Mammary epithelial cell (primary cell): ENCODE results near the gene CBLB.

Source experiments
- CTCF ChIP-seq, 2 donors: IDR thresholded peaks in 1 of 2; conservative IDR thresholded peaks in 1 of 2; 2 replicates each; pipeline ENCODE4 v1.5.1; 2011 to 2012; ENCODE audit warnings: inconsistent platforms in 2 of 2, low read length in 2 of 2, mild to moderate bottlenecking in 2 of 2, control low read depth in 1 of 2, low read depth in 1 of 2; ENCODE audit not compliant: insufficient read depth in 1 of 2; ENCODE audit errors: extremely low read depth in 1 of 2
- EZH2 ChIP-seq: IDR thresholded peaks from 2 replicates; pipeline ENCODE4 v1.6.1; 2012; ENCODE audit warnings: low read length, inconsistent platforms, borderline replicate concordance

DNA sequence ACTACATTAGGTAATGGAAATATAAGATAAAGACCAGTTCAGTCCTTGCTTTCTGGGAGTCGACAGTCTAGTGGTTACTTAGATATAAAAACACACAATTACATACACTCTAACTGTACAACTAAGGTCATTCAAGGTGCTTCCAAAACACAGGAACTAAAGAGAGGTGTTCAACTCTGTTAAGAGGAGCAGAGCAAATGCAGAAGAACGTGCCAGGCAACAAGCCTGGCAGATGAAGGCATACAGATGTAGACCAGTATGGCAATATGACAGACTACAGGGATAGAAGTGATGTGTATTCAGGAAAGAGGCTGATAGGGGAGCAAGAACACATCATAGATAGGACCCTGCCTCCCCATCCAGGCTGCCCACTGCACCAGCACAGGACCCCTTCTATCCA lies 78.3 kb downstream of the CBLB start:
- TF ChIP-seq CTCF (conservative IDR thresholded peaks at IDR 0.05 in 1 of 2, IDR thresholded peaks at IDR 0.05 in 1 of 2; ENCODE audit: extremely low read depth in 1 of 2, insufficient read depth in 1 of 2, low read depth in 1 of 2, low read length in 2 of 2), result no peak
- TF ChIP-seq EZH2, result no peak
